IMR-90 (cell line): ENCODE results near the gene S100A5. TPM values are rescaled to one million over a fixed set of nuclear protein-coding genes. Genes with fewer than 3 reads are reported as not detected.
A peak's percentile ranks its signal among the peaks of the same experiment; 100 is the strongest.

Experiments
- ATAC-seq: fragments of 200-7000 bp; cut with Tn5 transposase; 2 replicates; pipeline ENCODE4 v1.9.1; 2020; ENCODE audit warnings: low read depth, mild to moderate bottlenecking, moderate library complexity
- BruUV-seq: library from RNA; stranded (reverse); fragments of 400-500 nt; replicated peaks from 2 replicates; lab custom pipeline; 2021; lab: Mats Ljungman, UMichigan
- CTCF ChIA-PET: fragments of 300-600 bp; formaldehyde crosslinking; extraction: SDS; loops from one replicate; lab custom pipeline; 2021; ENCODE audit warnings: antibody characterized with exemption; lab: Yijun Ruan, JAX
- POLR2A ChIA-PET: fragments of 300-600 bp; sonication (Branson Sonifier 250); formaldehyde crosslinking; loops from one replicate; lab custom pipeline; 2022; ENCODE audit warnings: antibody characterized with exemption; ENCODE audit not compliant: unreplicated experiment; lab: Charles Lee
- DNase-seq: peaks from one replicate; pipeline ENCODE4 v3.0.0; 2013
- H2AFZ ChIP-seq: replicated peaks from 2 replicates; pipeline ENCODE3; 2013; ENCODE audit warnings: low read length, mild to moderate bottlenecking; ENCODE audit not compliant: poor library complexity
- H2AK5ac ChIP-seq: 2 replicates; pipeline ENCODE4 v1.6.1; 2013; ENCODE audit warnings: low read depth, low read length, inconsistent platforms
- H2AK9ac ChIP-seq: replicated peaks from 2 replicates; pipeline ENCODE3; 2013; ENCODE audit warnings: mild to moderate bottlenecking, low read depth, low read length, moderate library complexity; ENCODE audit not compliant: poor library complexity
- H2BK120ac ChIP-seq: 2 replicates; pipeline ENCODE4 v1.6.1; 2013; ENCODE audit warnings: low read depth, low read length, inconsistent platforms
- H2BK15ac ChIP-seq: 3 replicates; pipeline ENCODE4 v1.6.1; 2013; ENCODE audit warnings: low read depth, low read length, inconsistent platforms
- H2BK20ac ChIP-seq: 2 replicates; pipeline ENCODE4 v1.6.1; 2013; ENCODE audit warnings: low read depth, mild to moderate bottlenecking, inconsistent platforms, low read length, moderate library complexity
- H2BK5ac ChIP-seq: 2 replicates; pipeline ENCODE4 v1.6.1; 2013; ENCODE audit warnings: mild to moderate bottlenecking, low read depth, low read length, inconsistent platforms; ENCODE audit not compliant: poor library complexity, severe bottlenecking
- H3K14ac ChIP-seq: replicated peaks from 2 replicates; pipeline ENCODE4 v1.6.1; 2013; ENCODE audit warnings: low read depth, low read length, inconsistent platforms
- H3K18ac ChIP-seq: 2 replicates; pipeline ENCODE4 v1.6.1; 2013; ENCODE audit warnings: low read depth, low read length, control low read depth
- H3K23ac ChIP-seq: 2 replicates; pipeline ENCODE4 v1.6.1; 2013; ENCODE audit warnings: low read depth, low read length, inconsistent platforms
- H3K27ac ChIP-seq: 2 replicates; pipeline ENCODE4 v1.5.1; 2013; ENCODE audit warnings: mild to moderate bottlenecking, control low read depth, low read length; ENCODE audit not compliant: insufficient read depth
- H3K27me3 ChIP-seq: 2 replicates; pipeline ENCODE4 v1.6.1; 2013; ENCODE audit warnings: low read length; ENCODE audit not compliant: control insufficient read depth, insufficient read depth
- H3K36me3 ChIP-seq: 2 replicates; pipeline ENCODE4 v1.6.1; 2013; ENCODE audit warnings: low read length, mixed read lengths; ENCODE audit not compliant: control insufficient read depth, insufficient read depth
- H3K4ac ChIP-seq: 2 replicates; pipeline ENCODE4 v1.6.1; 2013; ENCODE audit warnings: low read depth, low read length, inconsistent platforms
- H3K4me1 ChIP-seq: 2 replicates; pipeline ENCODE4 v1.6.1; 2013; ENCODE audit warnings: low read length, mixed read lengths; ENCODE audit not compliant: control insufficient read depth, insufficient read depth
- H3K4me2 ChIP-seq: 2 replicates; pipeline ENCODE4 v1.6.1; 2013; ENCODE audit warnings: low read depth, mild to moderate bottlenecking, control low read depth, low read length, moderate library complexity
- H3K4me3 ChIP-seq: 2 replicates; pipeline ENCODE4 v1.5.1; 2013; ENCODE audit warnings: low read depth, mild to moderate bottlenecking, control low read depth, low read length, moderate library complexity; ENCODE audit not compliant: insufficient read depth
- H3K56ac ChIP-seq: 2 replicates; pipeline ENCODE4 v1.6.1; 2013; ENCODE audit warnings: low read length, inconsistent platforms; ENCODE audit not compliant: insufficient read depth; ENCODE audit errors: extremely low read depth
- H3K79me1 ChIP-seq, 2 experiments: 2 replicates each; pipeline ENCODE4 v1.6.1; 2013; ENCODE audit warnings: low read length in 2 of 2, inconsistent platforms in 1 of 2, low read depth in 1 of 2
- H3K9ac ChIP-seq: 2 replicates; pipeline ENCODE4 v1.6.1; 2013; ENCODE audit warnings: low read depth, low read length, control low read depth
- H3K9me1 ChIP-seq: 2 replicates; pipeline ENCODE4 v1.6.1; 2013; ENCODE audit warnings: low read length, inconsistent platforms; ENCODE audit not compliant: insufficient read depth
- H3K9me3 ChIP-seq: 2 replicates; pipeline ENCODE4 v1.6.1; 2013; ENCODE audit warnings: low read length; ENCODE audit not compliant: control insufficient read depth, insufficient read depth
- H4K20me1 ChIP-seq: 2 replicates; pipeline ENCODE4 v1.6.1; 2013; ENCODE audit warnings: low read length, inconsistent platforms; ENCODE audit not compliant: insufficient read depth
- H4K5ac ChIP-seq: 2 replicates; pipeline ENCODE4 v1.6.1; 2013; ENCODE audit warnings: mild to moderate bottlenecking, low read depth, low read length, control low read depth
- H4K8ac ChIP-seq, 2 experiments: 2 replicates each; pipeline ENCODE4 v1.6.1; 2013; ENCODE audit warnings: low read depth in 2 of 2, low read length in 2 of 2, control low read depth in 1 of 2, inconsistent platforms in 1 of 2
- H4K91ac ChIP-seq: 2 replicates; pipeline ENCODE4 v1.6.1; 2013; ENCODE audit warnings: low read depth, low read length, inconsistent platforms; ENCODE audit not compliant: insufficient read depth
- BHLHE40 ChIP-seq: fragments of 150-350 bp; IDR thresholded peaks from 2 replicates; pipeline ENCODE4 v1.6.1; 2016; ENCODE audit warnings: mild to moderate bottlenecking, low read depth, low read length
- CEBPB ChIP-seq: IDR thresholded peaks from 2 replicates; pipeline ENCODE4 v1.6.1; 2012; ENCODE audit warnings: low read depth, low read length, improper control_type of control experiment
- CHD1 ChIP-seq: IDR thresholded peaks from 2 replicates; pipeline ENCODE4 v1.6.1; 2012; ENCODE audit warnings: low read depth, low read length, improper control_type of control experiment
- CTCF ChIP-seq: conservative IDR thresholded peaks from 2 replicates; pipeline ENCODE4 v1.5.1; 2012; ENCODE audit warnings: mild to moderate bottlenecking, low read depth, low read length, improper control_type of control experiment
- ELK1 ChIP-seq: fragments of 150-350 bp; IDR thresholded peaks from 2 replicates; pipeline ENCODE4 v1.6.1; 2016; ENCODE audit warnings: low read depth, mild to moderate bottlenecking, low read length, moderate library complexity, borderline replicate concordance
- FOS ChIP-seq: fragments of 150-350 bp; IDR thresholded peaks from 2 replicates; pipeline ENCODE4 v1.6.1; 2016; ENCODE audit warnings: low read depth, low read length
- MAFK ChIP-seq: IDR thresholded peaks from 2 replicates; pipeline ENCODE4 v1.6.1; 2012; ENCODE audit warnings: low read depth, low read length, improper control_type of control experiment
- MAZ ChIP-seq: IDR thresholded peaks from 2 replicates; pipeline ENCODE4 v1.6.1; 2012; ENCODE audit warnings: low read depth, mild to moderate bottlenecking, low read length, improper control_type of control experiment, moderate library complexity, borderline replicate concordance
- MXI1 ChIP-seq: IDR thresholded peaks from 2 replicates; pipeline ENCODE4 v1.6.1; 2012; ENCODE audit warnings: low read depth, mild to moderate bottlenecking, low read length, moderate library complexity, borderline replicate concordance
- NFE2L2 ChIP-seq: fragments of 150-350 bp; IDR thresholded peaks from 2 replicates; pipeline ENCODE4 v1.6.1; 2016; ENCODE audit warnings: low read depth, mild to moderate bottlenecking, low read length
- POLR2A ChIP-seq: IDR thresholded peaks from 2 replicates; pipeline ENCODE4 v1.6.1; 2012; ENCODE audit warnings: mild to moderate bottlenecking, low read depth, low read length
- RAD21 ChIP-seq: IDR thresholded peaks from 2 replicates; pipeline ENCODE4 v1.6.1; 2012; ENCODE audit warnings: low read length, improper control_type of control experiment
- RCOR1 ChIP-seq: IDR thresholded peaks from 2 replicates; pipeline ENCODE4 v1.6.1; 2012; ENCODE audit warnings: mild to moderate bottlenecking, low read length, improper control_type of control experiment; ENCODE audit not compliant: insufficient replicate concordance
- RFX5 ChIP-seq: IDR thresholded peaks from 2 replicates; pipeline ENCODE4 v1.8.0; 2012; ENCODE audit warnings: low read depth, mild to moderate bottlenecking, low read length, moderate library complexity
- SMC3 ChIP-seq: fragments of 150-350 bp; IDR thresholded peaks from 2 replicates; pipeline ENCODE4 v1.6.1; 2016; ENCODE audit warnings: low read depth, mild to moderate bottlenecking, antibody characterized with exemption, low read length, moderate library complexity
- WGBS, 2 experiments: methylation state at CpG; one replicate each; pipeline versions ENCODE4 v1.1.5 to v1.1.7; 2013; ENCODE audit warnings: missing lambda C conversion rate in 2 of 2; ENCODE audit not compliant: insufficient read length in 1 of 2; ENCODE audit errors: extremely low coverage in 2 of 2; 5-methylcytosine and 5-hydroxymethylcytosine counted together
- dilution Hi-C: fragments of 300-500 bp; cut with HindIII; formaldehyde crosslinking; loops from one replicate; pipeline ENCODE4 v1.14.3; 2018; ENCODE audit warnings: low sequenced_read_pairs; ENCODE audit not compliant: unreplicated experiment
- in situ Hi-C: fragments of 300-500 bp; cut with MboI; formaldehyde crosslinking; loops from 3 replicates; pipeline ENCODE4 v1.14.3; 2019; ENCODE audit warnings: low sequenced_read_pairs, inconsistent platforms, mixed read lengths
- intact Hi-C: fragments of 100-400 bp; cut with micrococcal nuclease; formaldehyde crosslinking; loops from 2 replicates; pipeline ENCODE4 v1.10.0; 2022
- polyA plus RNA-seq, 3 experiments: library from polyadenylated mRNA; depleted of rRNA; stranded (reverse); fragments of >200 nt; gene quantifications; 2 replicates each; pipeline ENCODE4 v1.2.3, GENCODE V29; 2012; ENCODE audit warnings: low replicate concordance in 1 of 3
- total RNA-seq: library from RNA; depleted of rRNA; stranded (reverse); fragments of >200 nt; gene quantifications from 2 replicates; pipeline ENCODE4 v1.2.3, GENCODE V29; 2012

S100A5 gene
- total and polyA plus RNA-seq, 2 of the 4 experiments (the other 2 are of a cell fraction) = 0.27 TPM; not detected in 1

DNA sequence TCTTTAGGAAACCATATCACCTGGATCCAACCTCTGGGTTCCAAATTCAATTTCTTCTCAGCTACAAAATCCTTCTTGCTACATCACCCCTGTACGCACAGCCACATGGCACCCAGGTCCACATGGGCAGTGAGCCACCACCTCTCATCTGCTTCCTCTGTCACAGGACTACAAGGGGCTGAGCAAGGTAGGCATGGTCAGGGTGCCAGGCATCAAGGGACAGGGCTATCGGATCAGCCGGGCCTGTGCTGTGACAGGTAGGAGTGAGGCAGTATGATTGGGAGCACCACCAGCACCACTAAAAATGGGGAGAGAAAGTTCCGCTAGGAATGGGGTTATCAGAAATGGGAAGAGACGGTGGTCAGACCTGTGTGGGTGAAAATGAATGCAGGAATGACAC is 34.3 kb downstream of the S100A5 start:
- Histone ChIP-seq H3K27ac (peak overlapping the region; percentile 82), H2AK9ac (peak overlapping the region; percentile 91), H2BK20ac (peak overlapping the region; percentile 86), H3K9me3 (no peaks in the 10 kb centered on the region), H3K9me1 (peaks cover 12% of the 10 kb centered on the region), H3K9ac (no peak overlapping the region), H4K20me1 (no peaks in the 10 kb centered on the region), H4K91ac (peak overlapping the region; percentile 74; the same call in 1 of the 2 replicates), H4K8ac (peak overlapping the region in 1 of 2 experiments; percentile 61; a peak in 3 of 4 replicates), H3K56ac (0 out of 2 replicates have a peak overlapping the region, but pooled peaks have one; percentile 3), H3K14ac (0 out of 2 replicates have a peak overlapping the region, but pooled peaks have one; percentile 55), H3K79me1 (peaks cover 0 to 4% of the 10 kb centered on the region in 2 experiments; a peak in 1 of 4 replicates), H2BK120ac (peak overlapping the region; percentile 79), H2BK5ac (peak overlapping the region; percentile 69), H2AK5ac (peak overlapping the region; percentile 98), H3K36me3 (no peaks in the 10 kb centered on the region), H3K27me3 (no peaks in the 10 kb centered on the region; the same call in 1 of the 2 replicates), H2AFZ (peak overlapping the region; percentile 65), H2BK15ac (peak overlapping the region; percentile 68; the same call in 2 of the 3 replicates), H4K5ac (peak overlapping the region; percentile 40; the same call in 1 of the 2 replicates), H3K4me2 (peak overlapping the region; percentile 5; the same call in 1 of the 2 replicates), H3K4me3 (no peak overlapping the region), H3K23ac (no peak overlapping the region; the same call in 1 of the 2 replicates), H3K18ac (peak overlapping the region; percentile 69), H3K4ac (peak overlapping the region; percentile 85), H3K4me1 (peaks cover 23% of the 10 kb centered on the region)
- intact Hi-C loops (loop anchor here (10.0 kb wide), 1 partner anchor 478 kb away; the partner anchor contains the start of gene RAB13), dilution Hi-C loops (no loop called here), in situ Hi-C loops (loop anchor here (5.0 kb wide), 1 partner anchor 241 kb away; no protein-coding TSS in a partner anchor)
- DNase-seq (no peak), ATAC-seq (no peak)
- CTCF ChIA-PET = interaction anchor here (0.9 to 2.4 kb wide), 5 partner anchors 11 to 121 kb away, joined by 3 to 11 read pairs (median 4); partner anchors contain the start of genes S100A1 and S100A13
- WGBS, 2 experiments = 86% methylated on average over 2 of the region's 5 CpGs; no CpG with 5 or more reads in 1 of the 2 experiments
- no TSS peak for BruUV-seq
- POLR2A ChIA-PET = interaction anchor here (1.1 kb wide), 1 partner anchor 111 kb away, joined by 3 read pairs; no protein-coding TSS in a partner anchor
- TF ChIP-seq BHLHE40 (no peak), CTCF (no peak), CEBPB (no peak), CHD1 (no peak), ELK1 (no peak), NFE2L2 (no peak), MAZ (no peak), RFX5 (no peak), MXI1 (no peak), POLR2A (no peak), RCOR1 (no peak), FOS (no peak), RAD21 (no peak), MAFK (no peak), SMC3 (no peak)
